Left ventricle myocardium inferior (tissue), 1 donor: ENCODE measurements around the gene TBC1D19. TPM values are rescaled to one million over a fixed set of nuclear protein-coding genes. Genes with fewer than 3 reads are reported as not detected.

Experiments used
- DNase-seq: peaks from one replicate; pipeline ENCODE4 v3.0.0-alpha.2; 2020
- H3K27ac ChIP-seq: fragments of 200-600 bp; replicated peaks from 2 replicates; pipeline ENCODE4 v1.8.0; 2021
- H3K27me3 ChIP-seq: fragments of 200-600 bp; 2 replicates; pipeline ENCODE4 v1.8.0; 2021; ENCODE audit warnings: low read depth
- H3K36me3 ChIP-seq: fragments of 200-600 bp; 2 replicates; pipeline ENCODE4 v1.8.0; 2021
- H3K4me1 ChIP-seq: fragments of 200-600 bp; 2 replicates; pipeline ENCODE4 v1.8.0; 2021
- H3K4me3 ChIP-seq: fragments of 200-600 bp; 2 replicates; pipeline ENCODE4 v1.8.0; 2021; ENCODE audit warnings: mild to moderate bottlenecking, moderate library complexity
- H3K9me3 ChIP-seq: fragments of 200-600 bp; replicated peaks from 2 replicates; pipeline ENCODE4 v1.8.0; 2021
- intact Hi-C: fragments of 100-400 bp; cut with micrococcal nuclease; formaldehyde crosslinking; loops from one replicate; pipeline ENCODE4 v1.11.0; 2022
- total RNA-seq: library from RNA; stranded (reverse); fragmentation: NEBNext Ultra II Directional; extraction: Animal tissue kit (Norgen Biotek cat#: 25700); gene quantifications from one replicate; pipeline ENCODE4 v1.2.1, GENCODE V29; 2021
- TF ChIP-seq, protein P1 (sequence below): fragments of 200-600 bp; IDR thresholded peaks from 2 replicates; pipeline ENCODE4 v1.8.0; 2021; ENCODE audit warnings: antibody characterized with exemption, mild to moderate bottlenecking, borderline replicate concordance
- donor health status: DM: no; HTN: yes; CAD: no; lungs with severe emphysema.

Gene TBC1D19
- total RNA-seq, 1 donor from 2014 or later = 8.6 TPM

DNA sequence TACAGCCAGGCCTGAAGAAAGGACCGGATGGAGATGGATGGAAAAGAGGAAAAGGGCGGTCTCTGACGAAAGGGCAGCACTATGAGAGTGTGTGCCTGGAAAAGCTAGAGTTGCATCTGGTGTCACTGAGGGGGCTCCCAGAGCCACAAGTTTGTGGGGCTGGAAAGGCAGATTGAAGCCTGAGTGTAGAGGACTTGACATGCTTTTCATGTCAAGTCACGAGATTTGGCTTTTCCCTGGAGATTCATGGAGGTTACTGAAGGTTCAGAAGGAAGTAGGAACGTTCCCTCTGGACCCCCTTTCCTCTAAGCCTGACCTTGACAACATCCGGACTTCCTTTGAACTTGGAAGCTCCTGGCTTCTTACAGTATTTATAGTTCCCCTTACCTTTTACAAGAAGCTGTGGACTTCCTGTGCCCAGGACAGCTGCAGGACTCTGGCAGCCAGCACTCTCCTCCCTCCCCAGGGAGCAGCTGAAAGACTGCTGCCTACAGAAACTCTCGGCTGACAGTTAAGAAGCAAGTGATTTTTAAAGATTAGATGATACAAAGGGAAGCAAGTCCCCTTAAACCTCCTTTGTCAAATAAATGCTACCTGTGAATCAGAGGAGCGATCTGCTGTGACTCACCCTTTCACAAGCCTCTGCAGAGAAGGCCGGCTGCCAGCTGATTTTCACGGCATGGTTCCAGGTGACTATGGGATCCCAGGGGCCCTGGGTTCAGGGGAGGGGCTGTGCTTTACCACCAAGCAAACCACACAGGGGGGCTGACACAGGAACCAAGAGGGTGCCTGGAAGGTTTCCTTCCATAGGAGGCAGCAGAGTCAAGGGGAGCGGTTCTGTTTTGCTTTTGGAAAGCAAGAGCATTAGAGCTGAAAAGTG, 203.8 kb downstream of the TBC1D19 start:
- DNase-seq = peak; percentile 31
- H3K4me3 ChIP-seq = peak overlapping the region; percentile 26
- intact Hi-C loops = loop anchor here (5.0 kb wide), 1 partner anchor 220 kb away; no protein-coding TSS in a partner anchor
- TF ChIP-seq, protein P1, sequence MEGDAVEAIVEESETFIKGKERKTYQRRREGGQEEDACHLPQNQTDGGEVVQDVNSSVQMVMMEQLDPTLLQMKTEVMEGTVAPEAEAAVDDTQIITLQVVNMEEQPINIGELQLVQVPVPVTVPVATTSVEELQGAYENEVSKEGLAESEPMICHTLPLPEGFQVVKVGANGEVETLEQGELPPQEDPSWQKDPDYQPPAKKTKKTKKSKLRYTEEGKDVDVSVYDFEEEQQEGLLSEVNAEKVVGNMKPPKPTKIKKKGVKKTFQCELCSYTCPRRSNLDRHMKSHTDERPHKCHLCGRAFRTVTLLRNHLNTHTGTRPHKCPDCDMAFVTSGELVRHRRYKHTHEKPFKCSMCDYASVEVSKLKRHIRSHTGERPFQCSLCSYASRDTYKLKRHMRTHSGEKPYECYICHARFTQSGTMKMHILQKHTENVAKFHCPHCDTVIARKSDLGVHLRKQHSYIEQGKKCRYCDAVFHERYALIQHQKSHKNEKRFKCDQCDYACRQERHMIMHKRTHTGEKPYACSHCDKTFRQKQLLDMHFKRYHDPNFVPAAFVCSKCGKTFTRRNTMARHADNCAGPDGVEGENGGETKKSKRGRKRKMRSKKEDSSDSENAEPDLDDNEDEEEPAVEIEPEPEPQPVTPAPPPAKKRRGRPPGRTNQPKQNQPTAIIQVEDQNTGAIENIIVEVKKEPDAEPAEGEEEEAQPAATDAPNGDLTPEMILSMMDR = peak; percentile 57
- H3K36me3 ChIP-seq = no peaks in the 10 kb centered on the region
- peak overlapping the region; percentile 74 for H3K27ac ChIP-seq
- no peaks in the 10 kb centered on the region for H3K9me3 ChIP-seq
- no peaks in the 10 kb centered on the region for H3K27me3 ChIP-seq
- H3K4me1 ChIP-seq = peaks cover 21% of the 10 kb centered on the region

DNA sequence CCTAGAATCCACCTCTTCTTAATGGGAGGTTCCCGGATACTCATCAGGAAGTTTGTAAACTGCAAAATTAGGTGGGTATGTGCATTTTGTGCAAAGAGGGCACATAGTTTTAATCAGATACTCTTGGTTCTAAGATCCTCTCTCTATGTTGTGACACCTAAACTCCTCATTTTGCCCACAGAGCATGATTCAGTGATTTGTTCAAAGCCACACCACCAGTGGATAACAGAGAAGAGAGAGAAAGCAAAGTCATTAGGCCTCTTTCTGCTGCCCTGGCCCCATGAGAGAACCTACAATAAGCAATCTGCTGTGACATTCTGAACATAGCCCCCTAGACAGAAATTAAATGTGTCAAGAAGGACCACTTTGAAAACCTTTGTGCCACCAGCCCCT, 204.5 kb downstream of the TBC1D19 start:
- Histone ChIP-seq H3K4me3 (peak overlapping the region; percentile 26), H3K27ac (peak overlapping the region; percentile 74), H3K4me1 (peaks cover 21% of the 10 kb centered on the region), H3K9me3 (no peaks in the 10 kb centered on the region), H3K36me3 (no peaks in the 10 kb centered on the region), H3K27me3 (no peaks in the 10 kb centered on the region)
- DNase-seq = no peak
- TF ChIP-seq, protein P1 = no peak
- intact Hi-C loops = loop anchor here (5.0 kb wide), 1 partner anchor 219 kb away; no protein-coding TSS in a partner anchor

DNA sequence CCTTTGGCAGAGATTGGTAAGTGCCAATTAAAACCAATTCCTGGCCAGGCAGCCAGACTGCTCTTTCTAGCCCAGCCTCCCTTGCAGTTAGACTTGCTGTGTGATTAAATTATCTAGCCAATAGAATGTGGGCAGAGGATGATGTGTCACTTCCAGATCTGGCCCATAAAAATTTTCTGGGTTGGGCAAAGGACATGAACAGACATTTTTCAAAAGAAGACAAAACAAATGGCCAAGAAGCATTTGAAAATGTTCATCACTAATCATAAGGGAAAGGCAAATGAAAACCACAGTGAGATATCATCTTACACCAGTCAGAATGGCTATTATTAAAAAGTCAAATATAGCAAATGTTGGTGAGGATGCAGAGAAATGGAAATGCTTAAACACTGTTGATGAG, 205.3 kb downstream of the TBC1D19 start:
- peaks cover 21% of the 10 kb centered on the region for H3K4me1 ChIP-seq
- H3K27ac ChIP-seq = no peak overlapping the region
- intact Hi-C loops = loop anchor here (5.0 kb wide), 1 partner anchor 218 kb away; no protein-coding TSS in a partner anchor
- H3K27me3 ChIP-seq = no peaks in the 10 kb centered on the region
- TF ChIP-seq, protein P1 = no peak
- no peaks in the 10 kb centered on the region for H3K36me3 ChIP-seq
- no peaks in the 10 kb centered on the region for H3K9me3 ChIP-seq
- DNase-seq = no peak
- H3K4me3 ChIP-seq = no peak overlapping the region

DNA sequence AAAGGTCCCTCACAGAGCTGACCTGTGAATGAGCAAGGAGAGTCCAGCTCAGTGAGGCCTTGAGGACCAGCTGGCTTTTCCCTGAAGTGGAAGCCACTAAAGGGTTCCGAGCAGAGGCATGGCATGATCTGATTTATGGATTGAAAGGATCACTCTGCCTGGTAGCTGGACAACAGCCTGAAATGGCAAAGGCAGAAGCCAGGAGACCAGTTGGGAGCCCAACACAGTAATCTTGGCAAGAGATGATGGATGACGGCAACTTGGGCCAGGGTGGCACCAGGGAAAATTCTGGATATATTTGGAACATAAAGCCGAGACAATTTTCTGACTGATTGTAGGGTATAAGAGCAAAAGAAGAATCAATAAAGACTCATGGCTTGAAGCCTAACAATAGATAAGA, 207.5 kb downstream of the TBC1D19 start:
- intact Hi-C loops = no loop called here
- TF ChIP-seq, protein P1 = no peak
- peaks cover 21% of the 10 kb centered on the region for H3K4me1 ChIP-seq
- no peaks in the 10 kb centered on the region for H3K9me3 ChIP-seq
- no peak for DNase-seq
- H3K27ac ChIP-seq = no peak overlapping the region
- no peaks in the 10 kb centered on the region for H3K27me3 ChIP-seq
- H3K4me3 ChIP-seq = no peak overlapping the region
- H3K36me3 ChIP-seq = no peaks in the 10 kb centered on the region

DNA sequence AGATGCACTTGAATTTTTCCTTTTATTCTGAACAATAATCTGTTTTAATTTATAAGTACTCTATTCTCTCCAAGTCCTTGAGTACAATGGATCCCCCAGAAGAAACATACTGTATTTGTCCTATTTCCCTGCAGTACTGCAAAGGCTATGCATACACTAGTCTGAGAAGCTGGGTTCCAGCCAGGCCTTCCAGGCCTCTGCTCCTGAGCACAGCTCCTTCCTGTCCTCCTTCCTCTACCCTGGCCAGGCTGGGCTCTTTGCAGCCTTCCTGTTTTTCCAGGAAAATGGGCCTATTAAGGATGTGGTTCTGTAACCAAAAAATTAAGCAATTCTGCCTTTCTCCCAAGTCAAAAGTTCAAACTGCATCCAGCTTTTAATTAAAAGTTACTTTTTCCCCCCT, 208.8 kb downstream of the TBC1D19 start:
- Histone ChIP-seq H3K4me3 (no peak overlapping the region), H3K4me1 (peaks cover 13% of the 10 kb centered on the region), H3K9me3 (peaks cover 3% of the 10 kb centered on the region), H3K36me3 (no peaks in the 10 kb centered on the region), H3K27ac (no peak overlapping the region), H3K27me3 (no peaks in the 10 kb centered on the region)
- no peak for DNase-seq
- intact Hi-C loops = no loop called here
- TF ChIP-seq, protein P1 = no peak
